Thoracic aorta (tissue), 2 donors: ENCODE data around the gene DIP2B. TPM values are rescaled to one million over a fixed set of nuclear protein-coding genes. Genes with fewer than 3 reads are reported as not detected.
"Not testable (repeated sequence)": the region's sequence is repeated elsewhere in the genome, so short reads cannot be mapped to it uniquely, and the experiment has no call there.

ENCODE experiments used
- ATAC-seq: fragments of 150-250 bp; one replicate; pipeline ENCODE4 v1.8.0; 2017; ENCODE audit warnings: low read depth; ENCODE audit not compliant: insufficient number of reproducible peaks, low FRiP score
- DNase-seq: peaks from one replicate; pipeline ENCODE4 v3.0.0-alpha.2; 2020; ENCODE audit warnings: low spot score
- H3K27ac ChIP-seq, 2 donors: fragments of 200-600 bp; sonication (generic); 1 replicate in 1 of 2; 2 replicates in 1 of 2; pipeline ENCODE4 v1.5.1; 2016; ENCODE audit warnings: mild to moderate bottlenecking in 2 of 2, moderate library complexity in 2 of 2
- H3K27me3 ChIP-seq: fragments of 200-600 bp; sonication (generic); replicated peaks from 2 replicates; pipeline ENCODE4 v1.6.0; 2016; ENCODE audit warnings: mild to moderate bottlenecking; ENCODE audit not compliant: insufficient read depth
- H3K36me3 ChIP-seq: fragments of 200-600 bp; sonication (generic); one replicate; pipeline ENCODE4 v1.5.1; 2016
- H3K4me1 ChIP-seq, 2 donors: fragments of 200-600 bp; sonication (generic); 1 replicate in 1 of 2; 2 replicates in 1 of 2; pipeline versions ENCODE4 v1.5.1 to v1.6.0; 2016; ENCODE audit warnings: low read depth in 2 of 2, mild to moderate bottlenecking in 1 of 2; ENCODE audit not compliant: control insufficient read depth in 1 of 2
- H3K4me3 ChIP-seq: fragments of 200-600 bp; sonication (generic); 2 replicates; pipeline ENCODE4 v1.5.1; 2016; ENCODE audit warnings: mild to moderate bottlenecking
- H3K9me3 ChIP-seq: fragments of 200-600 bp; sonication (generic); 2 replicates; pipeline ENCODE4 v1.5.1; 2016
- total RNA-seq, 2 donors: library from RNA; depleted of rRNA; stranded (reverse); fragments of >200 nt; gene quantifications; one replicate each; pipeline versions ENCODE4 v1.1.0 to v1.2.3, GENCODE V29; 2016
- TF ChIP-seq, protein P1 (sequence below): fragments of 200-600 bp; sonication (generic); IDR thresholded peaks from one replicate; pipeline ENCODE4 v1.5.1; 2019; ENCODE audit warnings: antibody characterized with exemption

DIP2B gene
- total RNA-seq, 2 donors from 2014 or later, result 22.3 to 22.9 TPM

DNA sequence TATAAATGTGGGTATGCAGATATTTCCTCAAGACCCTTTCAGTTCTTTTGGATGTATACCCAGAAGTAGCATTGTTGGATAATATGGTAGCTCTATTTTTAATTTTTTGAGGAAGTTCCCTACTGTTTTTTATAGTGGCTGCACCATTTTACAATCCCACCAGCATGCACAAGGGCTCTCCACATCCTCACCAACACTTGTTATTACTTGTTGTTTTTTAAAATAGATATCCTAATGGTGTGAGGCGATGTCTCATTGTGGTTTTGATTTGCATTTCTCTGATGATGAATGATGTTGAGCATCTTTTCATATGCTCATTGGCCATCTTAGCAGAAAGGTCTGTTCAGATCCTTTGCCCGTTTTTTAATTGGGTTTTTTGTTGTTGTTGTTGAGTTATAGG lies 47.1 kb downstream of the DIP2B start:
- no peak for ATAC-seq
- H3K27ac ChIP-seq, result no peak overlapping the region
- no peak for DNase-seq

DNA sequence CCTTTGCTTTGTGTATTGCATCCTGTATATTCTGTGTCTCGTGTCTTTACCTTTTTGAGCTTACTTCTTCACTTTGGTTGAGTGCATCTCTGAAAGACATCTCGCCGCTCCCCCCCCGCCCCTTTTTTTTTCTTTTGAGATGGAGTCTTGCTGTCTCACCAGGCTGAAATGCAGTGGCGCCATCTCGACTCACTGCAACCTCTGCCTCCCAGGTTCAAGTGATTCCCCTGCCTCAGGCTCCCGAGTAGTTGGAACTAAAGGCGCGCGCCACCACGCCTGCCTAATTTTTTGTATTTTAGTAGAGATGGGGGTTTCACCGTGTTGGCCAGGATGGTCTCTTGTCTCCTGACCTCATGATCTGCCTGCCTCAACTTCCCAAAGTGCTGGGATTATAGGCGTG lies 49.9 kb downstream of the DIP2B start:
- H3K9me3 ChIP-seq, result no peaks in the 10 kb centered on the region
- H3K4me1 ChIP-seq, result no peaks in the 10 kb centered on the region
- ATAC-seq (no peak), DNase-seq (no peak)
- no peaks in the 10 kb centered on the region for H3K27me3 ChIP-seq
- no peak overlapping the region for H3K27ac ChIP-seq
- no peaks in the 10 kb centered on the region for H3K36me3 ChIP-seq
- H3K4me3 ChIP-seq, result no peak overlapping the region
- TF ChIP-seq, protein P1, sequence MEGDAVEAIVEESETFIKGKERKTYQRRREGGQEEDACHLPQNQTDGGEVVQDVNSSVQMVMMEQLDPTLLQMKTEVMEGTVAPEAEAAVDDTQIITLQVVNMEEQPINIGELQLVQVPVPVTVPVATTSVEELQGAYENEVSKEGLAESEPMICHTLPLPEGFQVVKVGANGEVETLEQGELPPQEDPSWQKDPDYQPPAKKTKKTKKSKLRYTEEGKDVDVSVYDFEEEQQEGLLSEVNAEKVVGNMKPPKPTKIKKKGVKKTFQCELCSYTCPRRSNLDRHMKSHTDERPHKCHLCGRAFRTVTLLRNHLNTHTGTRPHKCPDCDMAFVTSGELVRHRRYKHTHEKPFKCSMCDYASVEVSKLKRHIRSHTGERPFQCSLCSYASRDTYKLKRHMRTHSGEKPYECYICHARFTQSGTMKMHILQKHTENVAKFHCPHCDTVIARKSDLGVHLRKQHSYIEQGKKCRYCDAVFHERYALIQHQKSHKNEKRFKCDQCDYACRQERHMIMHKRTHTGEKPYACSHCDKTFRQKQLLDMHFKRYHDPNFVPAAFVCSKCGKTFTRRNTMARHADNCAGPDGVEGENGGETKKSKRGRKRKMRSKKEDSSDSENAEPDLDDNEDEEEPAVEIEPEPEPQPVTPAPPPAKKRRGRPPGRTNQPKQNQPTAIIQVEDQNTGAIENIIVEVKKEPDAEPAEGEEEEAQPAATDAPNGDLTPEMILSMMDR, result no peak

More for the DNA sequence above, 47.1 kb downstream of the DIP2B start:
- TF ChIP-seq, protein P1, result no peak
- H3K4me1 ChIP-seq, result no peaks in the 10 kb centered on the region
- H3K27me3 ChIP-seq, result no peaks in the 10 kb centered on the region
- H3K36me3 ChIP-seq, result no peaks in the 10 kb centered on the region
- H3K4me3 ChIP-seq, result no peak overlapping the region
- no peaks in the 10 kb centered on the region for H3K9me3 ChIP-seq

DNA sequence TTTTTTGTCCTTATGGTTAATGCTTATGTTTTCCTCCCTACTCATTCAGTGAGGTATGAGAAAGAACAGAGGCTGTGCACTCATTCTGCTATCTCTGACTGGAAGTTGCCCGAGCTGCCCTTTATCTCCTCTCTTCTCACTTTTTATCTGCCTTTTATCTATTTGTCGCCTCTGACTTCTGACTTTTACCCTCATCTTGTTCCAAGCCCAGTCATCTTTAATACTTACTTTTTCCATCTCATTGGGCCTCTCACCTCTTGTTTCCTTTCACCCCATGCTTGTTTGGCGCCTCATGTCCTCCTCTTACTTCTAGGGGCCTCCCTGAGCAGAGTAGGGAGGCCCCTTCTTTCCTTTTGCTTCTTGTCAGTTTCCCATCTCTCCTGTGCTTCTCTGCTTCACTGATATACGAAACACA lies 50.7 kb downstream of the DIP2B start:
- H3K27ac ChIP-seq, result no peak overlapping the region
- DNase-seq (no peak), ATAC-seq (no peak)
- H3K4me1 ChIP-seq, result no peaks in the 10 kb centered on the region
- TF ChIP-seq, protein P1, result no peak
- H3K27me3 ChIP-seq, result no peaks in the 10 kb centered on the region
- no peaks in the 10 kb centered on the region for H3K9me3 ChIP-seq
- H3K36me3 ChIP-seq, result no peaks in the 10 kb centered on the region
- no peak overlapping the region for H3K4me3 ChIP-seq

DNA sequence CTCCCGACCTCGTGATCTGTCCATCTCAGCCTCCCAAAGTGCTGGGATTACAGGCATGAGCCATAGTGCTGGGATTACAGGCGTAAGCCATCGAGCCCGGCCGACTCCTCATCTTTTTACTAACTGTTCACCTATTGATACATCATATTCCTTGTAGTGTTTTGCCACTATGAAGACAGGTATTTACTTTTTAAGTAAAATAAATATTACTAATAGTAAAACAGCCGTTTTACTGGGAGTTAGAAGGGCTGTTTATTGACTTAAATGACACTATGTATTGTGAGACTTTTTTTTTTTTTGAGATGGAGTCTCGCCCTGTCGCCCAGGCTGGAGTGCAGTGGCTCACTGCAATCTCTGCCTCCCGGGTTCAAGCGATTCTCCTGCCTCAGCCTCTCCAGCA lies 51.5 kb downstream of the DIP2B start:
- H3K9me3 ChIP-seq, result no peaks in the 10 kb centered on the region
- TF ChIP-seq, protein P1, result no peak
- H3K4me3 ChIP-seq, result no peak overlapping the region
- DNase-seq (no peak), ATAC-seq (no peak)
- no peak overlapping the region for H3K27ac ChIP-seq
- H3K4me1 ChIP-seq, result no peaks in the 10 kb centered on the region
- no peaks in the 10 kb centered on the region for H3K27me3 ChIP-seq
- H3K36me3 ChIP-seq, result no peaks in the 10 kb centered on the region

DNA sequence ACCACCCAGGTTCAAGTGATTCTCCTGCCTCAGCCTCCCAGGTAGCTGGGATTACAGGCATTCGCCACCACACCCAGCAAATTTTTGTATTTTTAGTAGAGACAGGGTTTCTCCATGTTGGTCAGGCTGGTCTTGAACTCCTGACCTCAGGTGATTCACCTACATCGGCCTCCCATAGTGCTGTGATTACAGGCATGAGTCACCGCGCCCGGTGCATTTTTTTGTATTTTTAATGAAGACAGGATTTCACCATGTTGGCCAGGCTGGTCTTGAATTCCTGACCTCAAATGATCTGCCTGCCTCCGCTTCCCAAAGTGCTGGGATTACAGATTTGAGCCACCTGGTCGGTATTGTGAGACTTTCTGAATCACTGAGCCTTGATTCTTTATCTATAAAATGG lies 52.0 kb downstream of the DIP2B start:
- DNase-seq, H3K27me3 ChIP-seq, ATAC-seq, H3K27ac ChIP-seq, H3K4me1 ChIP-seq, H3K9me3 ChIP-seq, H3K36me3 ChIP-seq, H3K4me3 ChIP-seq: not testable (repeated sequence)

DNA sequence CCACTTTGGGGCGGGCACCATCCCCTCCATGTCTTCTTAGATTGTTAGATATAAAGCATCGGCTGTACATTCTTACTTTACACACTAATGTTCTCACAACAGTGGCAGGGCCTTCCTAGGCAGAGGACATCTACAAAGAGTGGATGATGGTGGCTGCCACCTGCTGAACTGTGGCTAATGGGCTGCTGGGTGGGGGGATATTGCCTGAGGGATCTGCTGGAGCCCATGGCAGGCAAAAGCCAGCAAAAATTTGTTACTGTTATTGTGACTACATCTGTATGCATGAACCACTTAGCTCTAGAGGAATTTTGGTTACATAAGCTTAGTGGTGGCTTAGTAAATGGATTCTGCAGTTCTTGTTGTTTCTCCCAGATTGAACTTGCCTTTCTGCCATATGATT lies 52.6 kb downstream of the DIP2B start:
- DNase-seq (no peak), ATAC-seq (no peak)
- no peak overlapping the region for H3K4me3 ChIP-seq
- H3K27ac ChIP-seq, result no peak overlapping the region
- H3K4me1 ChIP-seq, result no peaks in the 10 kb centered on the region
- no peaks in the 10 kb centered on the region for H3K27me3 ChIP-seq
- H3K36me3 ChIP-seq, result no peaks in the 10 kb centered on the region
- TF ChIP-seq, protein P1, result no peak
- H3K9me3 ChIP-seq, result no peaks in the 10 kb centered on the region
